ENCODE results near the gene KCNJ6. TPM values are rescaled to one million over a fixed set of nuclear protein-coding genes. Genes with fewer than 3 reads are reported as not detected.

KCNJ6 gene
- total RNA-seq, 1 experiment from 2014 or later, result not detected

DNA sequence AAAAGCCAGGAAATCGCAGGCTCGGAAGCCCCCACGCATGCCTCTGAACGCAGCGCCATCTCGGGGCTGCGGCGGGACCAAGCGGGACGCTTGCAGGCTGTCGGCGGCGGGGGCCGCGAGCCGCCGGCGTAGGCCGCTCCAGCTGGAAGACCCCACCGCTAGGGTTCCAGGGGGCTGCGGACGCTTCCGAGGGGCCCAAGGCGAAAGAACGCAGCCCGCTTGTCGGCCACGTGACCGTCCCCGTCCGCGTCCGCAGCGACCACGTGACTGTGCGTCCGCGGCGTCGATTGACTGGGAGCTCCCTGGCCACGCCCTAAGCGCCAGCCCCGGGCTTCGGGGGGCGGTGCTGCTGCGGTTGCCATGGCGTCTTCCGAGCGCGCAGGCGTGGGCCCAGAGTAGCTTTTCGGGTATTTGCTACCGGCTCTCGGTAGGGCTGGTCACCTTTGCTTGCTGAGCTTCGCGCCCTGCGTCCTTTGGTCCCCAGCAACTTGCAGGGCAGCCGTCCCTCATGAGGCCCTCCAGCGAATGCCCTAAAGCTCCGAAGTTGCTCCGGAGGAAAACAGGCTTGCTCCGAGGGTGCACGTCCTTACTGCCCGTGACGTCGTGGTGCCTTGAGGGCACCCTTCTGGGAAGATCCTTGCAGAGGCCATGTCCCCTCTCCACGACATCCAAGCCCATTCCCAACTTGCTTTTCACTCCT, 352.5 kb downstream of the KCNJ6 start:
- BruUV-seq (replicated peaks), result no TSS peak

GRCh38 chr21:37562920-37563640, 353.2 kb downstream of the KCNJ6 start:
- peak overlapping the region; percentile 89 for H3K27ac ChIP-seq (ENCODE audit: low read length)
- no peak for TF ChIP-seq REST (IDR thresholded peaks at IDR 0.05; ENCODE audit: insufficient read depth in 1 of 2, low read depth in 2 of 2, low read length in 1 of 2)
- no peak for TF ChIP-seq SIN3A (IDR thresholded peaks at IDR 0.05; ENCODE audit: borderline replicate concordance, insufficient read depth, low read depth, low read length)
- no peak for TF ChIP-seq TCF7L2 (IDR thresholded peaks at IDR 0.05; ENCODE audit: low read depth, low read length)
- TF ChIP-seq POLR2AphosphoS5 (IDR thresholded peaks at IDR 0.05; ENCODE audit: low read depth, low read length), result no peak
- TF ChIP-seq, protein P1, sequence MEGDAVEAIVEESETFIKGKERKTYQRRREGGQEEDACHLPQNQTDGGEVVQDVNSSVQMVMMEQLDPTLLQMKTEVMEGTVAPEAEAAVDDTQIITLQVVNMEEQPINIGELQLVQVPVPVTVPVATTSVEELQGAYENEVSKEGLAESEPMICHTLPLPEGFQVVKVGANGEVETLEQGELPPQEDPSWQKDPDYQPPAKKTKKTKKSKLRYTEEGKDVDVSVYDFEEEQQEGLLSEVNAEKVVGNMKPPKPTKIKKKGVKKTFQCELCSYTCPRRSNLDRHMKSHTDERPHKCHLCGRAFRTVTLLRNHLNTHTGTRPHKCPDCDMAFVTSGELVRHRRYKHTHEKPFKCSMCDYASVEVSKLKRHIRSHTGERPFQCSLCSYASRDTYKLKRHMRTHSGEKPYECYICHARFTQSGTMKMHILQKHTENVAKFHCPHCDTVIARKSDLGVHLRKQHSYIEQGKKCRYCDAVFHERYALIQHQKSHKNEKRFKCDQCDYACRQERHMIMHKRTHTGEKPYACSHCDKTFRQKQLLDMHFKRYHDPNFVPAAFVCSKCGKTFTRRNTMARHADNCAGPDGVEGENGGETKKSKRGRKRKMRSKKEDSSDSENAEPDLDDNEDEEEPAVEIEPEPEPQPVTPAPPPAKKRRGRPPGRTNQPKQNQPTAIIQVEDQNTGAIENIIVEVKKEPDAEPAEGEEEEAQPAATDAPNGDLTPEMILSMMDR (IDR thresholded peaks at IDR 0.05), result no peak
- ATAC-seq (peak; percentile 2; the same call in 1 of the 2 replicates), DNase-seq (ENCODE audit: low read depth, low spot score) (no peak)
- in situ Hi-C loops (cut with HindIII; ENCODE audit: low pct_unique_long_range_greater_than_20kb, low sequenced_read_pairs), result no loop called here
- H3K4me3 ChIP-seq (ENCODE audit: low read depth in 2 of 2, low read length in 2 of 2), result peak overlapping the region; percentile 63 to 73
- CTCF ChIA-PET, result interaction anchor here (1.0 kb wide), 1 partner anchor 11 kb away, joined by 4 read pairs; no protein-coding TSS in a partner anchor
- H3K4me1 ChIP-seq (ENCODE audit: control insufficient read depth, insufficient read depth, low read length), result peaks cover 10% of the 10 kb centered on the region
- H3K9me3 ChIP-seq (ENCODE audit: control insufficient read depth, insufficient read depth, low read depth, low read length), result no peaks in the 10 kb centered on the region
- POLR2A ChIA-PET, result interaction anchor here (1.3 kb wide), 1 partner anchor 12 kb away, joined by 5 read pairs; no protein-coding TSS in a partner anchor
- TSS peak; percentile 83 for BruUV-seq (replicated peaks)
- H3K36me3 ChIP-seq (ENCODE audit: control insufficient read depth, insufficient read depth, low read length), result no peaks in the 10 kb centered on the region
- H3K27me3 ChIP-seq (ENCODE audit: control insufficient read depth, insufficient read depth, low read length), result no peaks in the 10 kb centered on the region
- intact Hi-C loops (cut with micrococcal nuclease; ENCODE audit: unreplicated experiment), result no loop called here

More for the DNA sequence above, 352.5 kb downstream of the KCNJ6 start:
- ATAC-seq (peak; percentile 94), DNase-seq (ENCODE audit: low read depth, low spot score) (peak; percentile 78)
- Histone ChIP-seq H3K9me3 (ENCODE audit: control insufficient read depth, insufficient read depth, low read depth, low read length) (no peaks in the 10 kb centered on the region), H3K27me3 (ENCODE audit: control insufficient read depth, insufficient read depth, low read length) (no peaks in the 10 kb centered on the region), H3K4me1 (ENCODE audit: control insufficient read depth, insufficient read depth, low read length) (peaks cover 10% of the 10 kb centered on the region), H3K4me3 (ENCODE audit: low read depth in 2 of 2, low read length in 2 of 2) (peak overlapping the region; percentile 63 to 73), H3K36me3 (ENCODE audit: control insufficient read depth, insufficient read depth, low read length) (no peaks in the 10 kb centered on the region), H3K27ac (ENCODE audit: low read length) (peak overlapping the region; percentile 89)
- intact Hi-C loops (cut with micrococcal nuclease; ENCODE audit: unreplicated experiment), result no loop called here
- CTCF ChIA-PET, result interaction anchor here (0.6 to 1.0 kb wide), 2 partner anchors 12 to 193 kb away, joined by 4 read pairs; no protein-coding TSS in a partner anchor
- TF ChIP-seq REST (IDR thresholded peaks at IDR 0.05; ENCODE audit: insufficient read depth in 1 of 2, low read depth in 2 of 2, low read length in 1 of 2), result no peak
- TF ChIP-seq, protein P1 (IDR thresholded peaks at IDR 0.05), result peak; percentile 9; the same call in 1 of the 2 replicates
- POLR2A ChIA-PET, result interaction anchor here (0.6 to 1.3 kb wide), 2 partner anchors 13 to 50 kb away, joined by 3 to 5 read pairs; no protein-coding TSS in a partner anchor
- in situ Hi-C loops (cut with HindIII; ENCODE audit: low pct_unique_long_range_greater_than_20kb, low sequenced_read_pairs), result no loop called here
